ENCODE measurements around the gene AKAP13.

AKAP13 gene

GRCh38 chr15:85477061-85477460 is 96.7 kb downstream of the AKAP13 start:
- in situ Hi-C loops (cut with MboI; ENCODE audit: low sequenced_read_pairs) = no loop called here

GRCh38 chr15:85477730-85478129 is 97.3 kb downstream of the AKAP13 start:
- in situ Hi-C loops (cut with MboI; ENCODE audit: low sequenced_read_pairs) = no loop called here

- in situ Hi-C loops (cut with MboI; ENCODE audit: low sequenced_read_pairs) = no loop called here
These were observed 98.8 kb downstream of the AKAP13 start for GRCh38 chr15:85479071-85479647.

DNA sequence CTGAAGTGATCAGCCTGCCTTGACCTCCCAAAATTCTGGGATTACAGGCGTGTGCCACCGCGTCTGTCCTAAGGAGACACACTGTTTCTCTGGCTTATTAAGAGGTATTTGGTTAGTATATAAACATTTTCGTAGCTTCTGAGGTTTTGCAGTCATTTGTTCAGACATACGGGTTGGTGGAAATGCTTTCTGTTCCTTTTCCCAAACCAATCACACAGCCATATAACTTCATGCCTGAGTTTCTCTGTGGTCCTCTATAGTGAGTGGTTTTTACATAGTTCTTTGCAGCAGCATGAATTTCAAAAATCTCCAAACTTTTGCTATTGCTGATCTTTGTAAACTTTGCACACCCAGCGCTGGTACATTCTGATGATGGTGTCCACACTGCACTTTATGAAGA is 100.5 kb downstream of the AKAP13 start:
- in situ Hi-C loops (cut with MboI; ENCODE audit: low sequenced_read_pairs) = loop anchor here (10.0 kb wide), 1 partner anchor 354 kb away; no protein-coding TSS in a partner anchor

DNA sequence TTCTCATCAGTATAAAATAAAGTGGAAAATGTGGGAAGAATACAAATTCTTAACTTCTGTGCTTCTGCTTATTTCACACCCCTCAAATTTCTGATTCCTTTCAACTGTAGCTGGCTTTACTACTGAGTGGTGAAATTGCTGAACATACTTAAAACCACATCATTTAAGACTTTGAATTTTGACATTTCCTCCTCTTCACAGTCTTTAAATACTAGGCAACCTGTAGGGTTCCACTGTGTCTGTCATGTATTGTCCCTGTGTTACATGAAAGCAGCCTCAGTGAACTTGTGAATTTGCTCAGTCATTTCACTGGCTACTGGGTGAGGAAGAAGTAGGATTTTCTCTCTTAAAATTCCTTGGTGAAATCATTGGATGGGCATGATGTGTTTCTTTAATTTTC is 101.1 kb downstream of the AKAP13 start:
- in situ Hi-C loops (cut with MboI; ENCODE audit: low sequenced_read_pairs) = loop anchor here (10.0 kb wide), 1 partner anchor 353 kb away; no protein-coding TSS in a partner anchor

DNA sequence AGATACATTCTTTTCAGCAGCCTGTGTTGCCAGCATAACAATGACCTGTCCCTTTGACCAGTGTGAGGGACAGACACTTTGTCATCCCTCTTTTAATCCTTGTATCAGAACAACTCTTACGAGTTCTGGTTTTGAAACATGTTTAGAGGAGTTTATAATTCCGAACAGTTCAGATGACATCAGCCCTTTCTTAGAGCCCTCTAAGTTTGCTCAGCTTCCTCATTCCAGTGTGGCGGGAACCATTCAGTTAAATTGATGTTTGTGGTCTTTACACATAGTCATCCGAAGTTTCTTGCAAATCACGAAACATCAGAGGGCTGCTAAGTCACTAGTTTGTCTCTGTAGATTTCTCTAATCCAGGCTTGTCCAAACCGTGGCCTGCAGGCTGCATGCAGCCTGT is 102.5 kb downstream of the AKAP13 start:
- in situ Hi-C loops (cut with MboI; ENCODE audit: low sequenced_read_pairs) = loop anchor here (10.0 kb wide), 1 partner anchor 352 kb away; no protein-coding TSS in a partner anchor

GRCh38 chr15:85483955-85484354 is 103.6 kb downstream of the AKAP13 start:
- in situ Hi-C loops (cut with MboI; ENCODE audit: low sequenced_read_pairs) = loop anchor here (10.0 kb wide), 1 partner anchor 351 kb away; no protein-coding TSS in a partner anchor

DNA sequence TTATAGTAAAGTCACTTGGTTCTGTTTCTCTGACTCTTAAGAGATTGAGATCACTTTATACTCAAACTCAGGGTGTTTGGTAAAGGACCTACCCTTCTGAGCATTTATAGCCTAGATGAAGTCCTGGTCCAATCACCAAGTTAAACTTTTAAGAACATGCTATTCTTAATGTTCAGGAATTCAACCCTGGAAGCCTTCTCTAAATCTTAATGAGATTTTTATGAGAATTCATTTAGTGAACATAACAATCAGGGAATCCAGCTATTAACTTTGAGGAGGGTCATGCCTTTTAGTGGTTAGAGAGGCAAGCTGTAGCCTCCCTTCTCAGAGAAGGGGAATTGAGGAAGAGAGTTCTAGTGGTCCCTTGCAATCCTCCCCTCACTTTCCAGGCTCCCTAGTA is 104.5 kb downstream of the AKAP13 start:
- in situ Hi-C loops (cut with MboI; ENCODE audit: low sequenced_read_pairs) = loop anchor here (10.0 kb wide), 1 partner anchor 350 kb away; no protein-coding TSS in a partner anchor

DNA sequence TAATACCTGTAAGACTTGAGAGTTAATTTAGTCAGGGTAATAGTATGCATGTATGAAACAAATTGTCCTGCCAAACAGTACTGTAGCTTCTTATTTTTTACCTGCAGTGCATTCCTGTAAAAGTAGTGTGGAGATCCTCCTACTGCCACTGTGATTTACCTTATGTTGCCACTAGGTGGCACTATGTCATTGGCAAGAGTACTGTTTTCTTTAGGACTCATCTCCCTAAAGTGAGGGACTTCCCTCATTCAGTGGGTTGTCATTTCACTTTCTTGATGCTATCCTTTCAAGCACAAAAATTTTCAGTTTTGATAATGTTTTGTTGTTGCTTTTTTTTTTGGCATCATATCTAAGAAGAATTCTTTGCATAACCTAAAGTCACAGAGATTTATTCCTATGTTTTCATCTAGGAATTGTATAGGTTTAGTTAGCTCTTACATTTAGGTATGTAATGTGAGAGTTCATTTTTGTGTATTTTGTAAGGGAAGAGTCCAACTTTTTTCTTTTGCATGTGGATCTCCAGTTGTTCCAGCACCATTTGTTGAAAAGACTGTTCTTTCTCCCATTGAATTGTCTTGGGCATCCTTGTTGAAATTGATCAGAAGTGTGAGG is 105.7 kb downstream of the AKAP13 start:
- in situ Hi-C loops (cut with MboI; ENCODE audit: low sequenced_read_pairs) = loop anchor here (10.0 kb wide), 1 partner anchor 349 kb away; no protein-coding TSS in a partner anchor

GRCh38 chr15:85487796-85488195 is 107.4 kb downstream of the AKAP13 start:
- in situ Hi-C loops (cut with MboI; ENCODE audit: low sequenced_read_pairs) = loop anchor here (10.0 kb wide), 1 partner anchor 347 kb away; no protein-coding TSS in a partner anchor

DNA sequence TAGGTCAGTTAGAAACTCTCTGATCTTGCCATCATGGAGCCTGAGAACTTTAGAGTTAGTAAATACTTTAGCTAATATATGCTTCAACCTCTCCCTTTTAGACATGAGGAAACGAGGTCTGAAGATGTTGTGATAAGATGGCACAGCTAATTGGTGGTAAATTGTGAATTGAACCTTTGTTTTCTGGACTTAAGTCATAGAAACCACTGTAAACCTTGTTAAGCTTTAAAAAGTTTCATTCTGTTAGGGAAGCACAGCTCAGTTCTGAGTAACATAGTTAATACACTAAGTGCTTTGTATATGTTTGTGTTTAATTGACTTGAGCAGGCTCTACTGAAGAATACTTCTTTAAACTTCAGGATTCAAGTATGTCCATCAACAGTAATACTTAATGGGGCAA is 108.6 kb downstream of the AKAP13 start:
- in situ Hi-C loops (cut with MboI; ENCODE audit: low sequenced_read_pairs) = loop anchor here (10.0 kb wide), 1 partner anchor 346 kb away; no protein-coding TSS in a partner anchor

DNA sequence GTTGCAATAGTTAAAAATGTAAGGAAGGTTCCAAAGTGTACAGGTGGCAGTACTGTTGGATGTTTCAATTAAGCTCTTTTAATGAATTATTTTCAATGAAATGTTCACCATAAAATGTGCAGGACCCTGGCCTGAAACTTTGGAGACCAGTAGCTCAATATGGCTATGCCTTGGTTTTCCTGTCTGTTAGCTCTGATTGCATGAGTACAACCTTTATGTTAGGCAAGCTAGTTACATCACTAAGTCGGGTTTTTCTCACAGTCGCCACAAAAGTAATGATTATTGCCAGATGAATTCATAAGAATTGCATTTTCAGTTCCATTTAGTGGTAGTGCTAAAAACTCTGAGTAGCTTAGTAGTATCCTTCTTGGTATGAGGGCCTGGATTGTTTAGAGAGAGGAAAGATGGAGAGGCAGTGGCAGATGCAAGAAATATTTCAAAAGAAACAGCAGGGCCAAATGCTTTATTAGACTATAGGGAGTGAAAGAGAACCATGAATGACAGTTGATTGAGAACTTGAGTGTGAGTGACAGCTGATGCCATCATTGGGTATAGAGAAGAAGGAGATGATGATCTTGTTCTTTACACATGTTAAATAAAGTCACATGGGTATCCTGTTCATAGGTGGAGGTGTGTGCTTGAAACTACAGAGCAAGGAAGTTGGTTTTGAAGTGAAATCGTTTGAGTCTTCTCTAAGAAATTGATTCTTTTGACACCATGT is 109.5 kb downstream of the AKAP13 start:
- in situ Hi-C loops (cut with MboI; ENCODE audit: low sequenced_read_pairs) = loop anchor here (10.0 kb wide), 1 partner anchor 345 kb away; no protein-coding TSS in a partner anchor

- in situ Hi-C loops (cut with MboI; ENCODE audit: low sequenced_read_pairs) = no loop called here
These were observed 110.5 kb downstream of the AKAP13 start for GRCh38 chr15:85490856-85491255.

- in situ Hi-C loops (cut with MboI; ENCODE audit: low sequenced_read_pairs) = no loop called here
These were observed 111.3 kb downstream of the AKAP13 start for GRCh38 chr15:85491691-85492090.

DNA sequence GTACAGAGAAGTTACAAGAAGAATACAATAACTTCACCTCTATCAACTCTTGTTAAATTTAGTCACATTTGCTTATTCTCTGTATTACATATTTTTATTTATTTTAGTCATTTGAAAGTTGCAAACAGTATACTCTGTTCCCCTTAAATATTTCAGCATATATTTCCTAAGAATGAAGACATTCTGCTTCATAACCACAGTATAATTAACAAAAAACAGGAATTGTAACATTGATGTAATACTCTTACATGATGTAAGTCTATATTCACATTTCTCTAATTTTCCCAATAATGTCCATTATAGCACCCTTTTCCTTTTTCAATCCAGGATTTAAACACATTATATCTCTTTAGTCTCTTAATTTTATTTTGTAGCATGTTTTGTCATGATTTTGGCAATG is 112.0 kb downstream of the AKAP13 start:
- in situ Hi-C loops (cut with MboI; ENCODE audit: low sequenced_read_pairs) = no loop called here

DNA sequence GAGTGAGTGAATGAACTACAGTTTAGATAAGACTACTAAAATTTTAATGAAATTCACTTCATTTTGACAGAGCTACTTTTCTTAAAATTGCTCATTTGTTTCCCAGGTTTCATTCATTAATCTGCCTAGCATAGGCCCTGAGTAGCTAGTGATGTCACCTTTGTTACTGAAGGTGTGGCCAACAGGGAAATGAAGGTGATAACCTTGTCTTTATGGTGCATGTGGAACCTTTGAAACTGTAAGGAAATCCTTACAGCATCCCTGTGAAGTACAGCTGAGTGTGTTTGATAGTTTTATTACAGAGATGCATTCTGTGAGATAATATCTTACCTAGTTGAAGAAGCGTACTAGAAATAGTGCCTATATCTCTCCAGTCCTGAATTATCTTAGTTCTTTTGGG is 112.9 kb downstream of the AKAP13 start:
- in situ Hi-C loops (cut with MboI; ENCODE audit: low sequenced_read_pairs) = no loop called here

DNA sequence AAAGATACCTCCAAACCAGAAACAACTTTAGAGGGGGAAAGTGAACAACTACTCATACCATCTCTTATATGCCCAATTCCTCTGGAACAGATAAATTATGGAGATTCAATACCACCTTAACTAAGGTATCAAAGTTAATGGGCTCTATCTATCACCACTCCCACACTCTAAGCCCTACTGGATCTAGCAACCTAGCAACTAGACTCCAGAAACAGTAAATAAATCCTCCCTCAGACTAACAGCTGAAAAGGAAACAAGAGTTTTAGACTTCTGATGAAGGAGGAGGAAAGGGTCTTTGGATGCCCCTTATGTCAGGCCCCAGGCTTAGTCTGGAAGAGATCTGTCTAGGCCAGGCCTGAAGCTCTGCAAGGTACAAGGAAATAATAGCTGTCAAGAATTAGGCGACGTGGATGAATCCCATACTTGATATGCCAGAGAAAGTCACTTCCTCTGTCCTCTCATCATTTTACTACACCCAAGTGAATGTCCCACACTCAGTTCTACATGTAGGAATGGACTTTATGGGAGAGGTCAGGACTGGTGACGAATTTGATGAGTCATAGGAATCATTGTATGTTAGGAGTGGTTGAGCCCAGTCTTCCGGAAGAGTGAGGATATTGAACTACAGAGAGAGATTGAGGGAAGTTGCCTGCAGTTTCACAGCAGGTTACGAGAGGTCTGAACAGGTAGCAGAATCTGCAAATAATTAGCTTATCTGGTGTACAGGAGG is 113.8 kb downstream of the AKAP13 start:
- in situ Hi-C loops (cut with MboI; ENCODE audit: low sequenced_read_pairs) = no loop called here

DNA sequence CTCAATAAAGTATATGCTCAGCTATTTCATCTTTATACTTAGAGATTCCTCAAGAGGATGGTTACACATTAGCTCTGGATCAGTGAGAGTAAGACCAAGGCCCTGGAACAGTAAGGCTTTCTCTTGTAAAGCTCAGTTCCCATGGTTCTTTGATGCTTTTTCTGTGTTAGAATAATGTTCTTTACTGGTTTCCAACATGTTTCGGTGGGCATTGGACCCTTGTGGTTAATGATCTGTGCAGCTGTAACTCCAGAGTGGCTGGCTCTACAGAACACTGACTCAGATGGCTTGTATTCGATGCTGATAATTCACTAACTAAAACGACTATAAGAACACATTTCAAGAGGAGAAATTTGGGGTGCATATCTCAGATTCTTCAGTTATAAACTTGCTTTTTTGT is 114.7 kb downstream of the AKAP13 start:
- in situ Hi-C loops (cut with MboI; ENCODE audit: low sequenced_read_pairs) = no loop called here

DNA sequence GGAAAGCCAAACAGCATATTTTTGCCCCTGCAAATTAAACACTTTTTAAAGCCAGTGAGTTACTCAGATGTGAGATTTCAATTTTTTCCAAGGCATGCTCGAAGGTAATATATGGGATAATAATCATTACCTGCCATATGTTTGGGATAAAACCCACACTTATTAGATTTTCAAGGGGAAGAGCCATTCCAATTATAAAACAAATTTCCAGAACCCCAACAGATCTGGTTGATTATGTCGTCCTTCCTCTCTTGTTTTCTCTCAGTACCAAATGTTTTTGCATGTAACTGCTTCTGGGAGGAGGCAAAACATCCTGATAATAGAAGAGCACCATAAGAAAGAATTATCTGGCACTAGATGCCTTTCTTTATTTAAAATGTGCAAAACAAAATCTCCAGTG is 115.1 kb downstream of the AKAP13 start:
- in situ Hi-C loops (cut with MboI; ENCODE audit: low sequenced_read_pairs) = no loop called here

GRCh38 chr15:85496151-85496550 is 115.7 kb downstream of the AKAP13 start:
- in situ Hi-C loops (cut with MboI; ENCODE audit: low sequenced_read_pairs) = no loop called here

DNA sequence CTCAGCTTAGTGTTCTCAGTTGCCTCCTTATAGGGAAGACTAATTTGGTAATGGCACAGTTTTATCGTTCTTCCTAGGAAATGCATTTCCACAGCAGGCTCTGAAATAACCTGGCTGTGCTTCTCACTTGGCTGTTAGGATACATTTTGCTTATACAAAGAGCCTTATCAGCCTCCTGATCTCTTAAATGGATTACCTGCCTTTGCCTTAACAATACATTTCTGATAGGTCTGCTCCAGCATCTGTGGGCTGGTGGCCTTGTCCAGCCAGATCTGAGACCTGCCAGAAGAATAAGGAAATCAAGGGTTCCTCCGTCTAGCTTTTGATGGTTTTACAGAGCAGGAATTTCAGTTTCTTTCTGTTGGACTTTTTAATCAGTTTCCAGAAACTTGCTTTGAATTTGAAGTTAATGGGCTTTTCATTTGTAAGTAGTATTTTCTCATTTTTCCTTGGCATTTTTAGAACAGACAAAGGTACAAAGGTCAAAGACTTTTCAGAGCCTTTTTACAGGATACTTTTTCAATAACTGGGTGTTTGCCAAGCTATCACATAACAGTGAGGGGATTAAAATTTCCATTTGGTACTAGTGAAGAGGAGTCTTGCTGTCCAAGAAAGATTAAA is 116.3 kb downstream of the AKAP13 start:
- in situ Hi-C loops (cut with MboI; ENCODE audit: low sequenced_read_pairs) = no loop called here
